ENCODE measurements around the gene TCP11.

- TF ChIP-seq ASH2L (IDR thresholded peaks at IDR 0.05; ENCODE audit: insufficient read length, low read depth, low read length) (no peak), TBP (CRISPR knock-in tag; IDR thresholded peaks at IDR 0.05) (no peak), ZNF703 (CRISPR knock-in tag; IDR thresholded peaks at IDR 0.05; ENCODE audit: borderline replicate concordance) (no peak), ZNF431 (CRISPR knock-in tag; IDR thresholded peaks at IDR 0.05; ENCODE audit: borderline replicate concordance, low read depth) (no peak), EED (CRISPR knock-in tag; IDR thresholded peaks at IDR 0.05) (no peak), SETDB1 (CRISPR knock-in tag; IDR thresholded peaks at IDR 0.05; ENCODE audit: borderline replicate concordance) (no peak), RBAK (CRISPR knock-in tag; IDR thresholded peaks at IDR 0.05) (no peak), FOXP4 (CRISPR knock-in tag; IDR thresholded peaks at IDR 0.05) (no peak), KLF11 (CRISPR knock-in tag; IDR thresholded peaks at IDR 0.05) (no peak)
- TF ChIP-seq, protein P1, sequence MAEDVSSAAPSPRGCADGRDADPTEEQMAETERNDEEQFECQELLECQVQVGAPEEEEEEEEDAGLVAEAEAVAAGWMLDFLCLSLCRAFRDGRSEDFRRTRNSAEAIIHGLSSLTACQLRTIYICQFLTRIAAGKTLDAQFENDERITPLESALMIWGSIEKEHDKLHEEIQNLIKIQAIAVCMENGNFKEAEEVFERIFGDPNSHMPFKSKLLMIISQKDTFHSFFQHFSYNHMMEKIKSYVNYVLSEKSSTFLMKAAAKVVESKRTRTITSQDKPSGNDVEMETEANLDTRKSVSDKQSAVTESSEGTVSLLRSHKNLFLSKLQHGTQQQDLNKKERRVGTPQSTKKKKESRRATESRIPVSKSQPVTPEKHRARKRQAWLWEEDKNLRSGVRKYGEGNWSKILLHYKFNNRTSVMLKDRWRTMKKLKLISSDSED (CRISPR knock-in tag; IDR thresholded peaks at IDR 0.05): no peak
- TF ChIP-seq, protein P2, sequence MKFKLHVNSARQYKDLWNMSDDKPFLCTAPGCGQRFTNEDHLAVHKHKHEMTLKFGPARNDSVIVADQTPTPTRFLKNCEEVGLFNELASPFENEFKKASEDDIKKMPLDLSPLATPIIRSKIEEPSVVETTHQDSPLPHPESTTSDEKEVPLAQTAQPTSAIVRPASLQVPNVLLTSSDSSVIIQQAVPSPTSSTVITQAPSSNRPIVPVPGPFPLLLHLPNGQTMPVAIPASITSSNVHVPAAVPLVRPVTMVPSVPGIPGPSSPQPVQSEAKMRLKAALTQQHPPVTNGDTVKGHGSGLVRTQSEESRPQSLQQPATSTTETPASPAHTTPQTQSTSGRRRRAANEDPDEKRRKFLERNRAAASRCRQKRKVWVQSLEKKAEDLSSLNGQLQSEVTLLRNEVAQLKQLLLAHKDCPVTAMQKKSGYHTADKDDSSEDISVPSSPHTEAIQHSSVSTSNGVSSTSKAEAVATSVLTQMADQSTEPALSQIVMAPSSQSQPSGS (CRISPR knock-in tag; IDR thresholded peaks at IDR 0.05): no peak
- TF ChIP-seq, protein P3, sequence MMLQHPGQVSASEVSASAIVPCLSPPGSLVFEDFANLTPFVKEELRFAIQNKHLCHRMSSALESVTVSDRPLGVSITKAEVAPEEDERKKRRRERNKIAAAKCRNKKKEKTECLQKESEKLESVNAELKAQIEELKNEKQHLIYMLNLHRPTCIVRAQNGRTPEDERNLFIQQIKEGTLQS (CRISPR knock-in tag; IDR thresholded peaks at IDR 0.05): no peak
Observed at GRCh38 chr6:35092362-35093117, 48.6 kb downstream of the TCP11 start.

All from HepG2 (cell line).